ENCODE data around the gene BBS2. TPM values are rescaled to one million over a fixed set of nuclear protein-coding genes. Genes with fewer than 3 reads are reported as not detected.
A peak's percentile ranks its signal among the peaks of the same experiment; 100 is the strongest.

The BBS2 gene
- total and polyA plus RNA-seq, 9 of the 15 experiments (the other 6 are each of a cell fraction or from before 2014, with no cell fraction given) = 4.2 to 22.7 (median 10.2) TPM

- no peak for TF ChIP-seq ZNF592 (IDR thresholded peaks at IDR 0.05)
- peak; percentile 77; the same call in 1 of the 2 replicates for TF ChIP-seq THRB (CRISPR knock-in tag; conservative IDR thresholded peaks at IDR 0.05)
- TF ChIP-seq ZMIZ1 (IDR thresholded peaks at IDR 0.05; ENCODE audit: low read depth in 2 of 2, low read length in 2 of 2) = 0 out of 4 replicates have a peak, but pooled peaks of 1 of the 2 experiments have one; percentile 19
- peak; percentile 77 for TF ChIP-seq C11orf30 (IDR thresholded peaks at IDR 0.05; ENCODE audit: low read depth)
- no peak for TF ChIP-seq TAF15 (IDR thresholded peaks at IDR 0.05; ENCODE audit: low read depth, low read length)
- TF ChIP-seq, protein P1, sequence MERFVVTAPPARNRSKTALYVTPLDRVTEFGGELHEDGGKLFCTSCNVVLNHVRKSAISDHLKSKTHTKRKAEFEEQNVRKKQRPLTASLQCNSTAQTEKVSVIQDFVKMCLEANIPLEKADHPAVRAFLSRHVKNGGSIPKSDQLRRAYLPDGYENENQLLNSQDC (CRISPR knock-in tag; IDR thresholded peaks at IDR 0.05) = no peak
- TF ChIP-seq TCF15 (CRISPR knock-in tag; IDR thresholded peaks at IDR 0.05) = no peak
- peak in 1 of 3 experiments; percentile 76; a peak in 2 of 6 replicates for TF ChIP-seq ZBTB11 (CRISPR knock-in tag; IDR thresholded peaks at IDR 0.05)
- no peak for TF ChIP-seq ZC3H4 (CRISPR knock-in tag; IDR thresholded peaks at IDR 0.05; ENCODE audit: borderline replicate concordance)
- no peak for TF ChIP-seq DACH1 (IDR thresholded peaks at IDR 0.05; ENCODE audit: partially characterized antibody)
- TF ChIP-seq SETDB1 (IDR thresholded peaks at IDR 0.05; ENCODE audit: low read length) = no peak
- peak; percentile 67 to 75 for TF ChIP-seq NRF1 (conservative IDR thresholded peaks at IDR 0.05 in 1 of 2, IDR thresholded peaks at IDR 0.05 in 1 of 2)
Measured at GRCh38 chr16:56450986-56451752, 68.7 kb downstream of the BBS2 start, which contains the start of the genes NUDT21 and OGFOD1 (continued).

All from K562 (cell line).